ENCODE results near the gene CLEC17A. TPM values are rescaled to one million over a fixed set of nuclear protein-coding genes. Genes with fewer than 3 reads are reported as not detected.

CLEC17A gene
- total RNA-seq, 4 donors from 2014 or later: 0.41 to 4.9 TPM; not detected in 2

Small RNAs within 50 kb of the gene (small RNA-seq; reads per million reads assigned to genes)
- gene AC022149.2 (0 reads per million in 4 donors), gene RN7SL842P (0 reads per million in 4 donors)

Other genes with a start within 250 kb of the CLEC17A start
- gene ADGRE5, start 201.6 kb upstream of the CLEC17A start, total RNA-seq: 100 to 1,000 TPM in 3 of 4 donors, 10 to 100 TPM in 1; 77.4 to 257 (median 136) TPM
- gene DDX39A, start 163.7 kb upstream of the CLEC17A start, total RNA-seq: 100 to 1,000 TPM in 3 of 4 donors, 10 to 100 TPM in 1; 66.4 to 286 (median 163) TPM
- gene PKN1, start 149.8 kb upstream of the CLEC17A start, total RNA-seq: 100 to 1,000 TPM in 1 of 4 donors, 10 to 100 TPM in 3; 29.1 to 129 (median 55.0) TPM
- gene PTGER1, start 107.7 kb upstream of the CLEC17A start, total RNA-seq: 1 to 10 TPM in 2 of 4 donors, not detected in 2; 1.1 to 1.2 TPM
- 100 to 1,000 TPM; 295 to 569 (median 362) TPM for gene GIPC1, start 87.0 kb upstream of the CLEC17A start, total RNA-seq
- gene DNAJB1, start 64.7 kb upstream of the CLEC17A start, total RNA-seq: 100 to 1,000 TPM in 2 of 4 donors, 10 to 100 TPM in 2; 20.3 to 111 (median 93.8) TPM
- gene TECR, start 53.5 kb upstream of the CLEC17A start, total RNA-seq: 100 to 1,000 TPM in 1 of 4 donors, 10 to 100 TPM in 3; 36.6 to 145 (median 69.3) TPM
- gene NDUFB7, start 11.0 kb upstream of the CLEC17A start, total RNA-seq: 100 to 1,000 TPM; 380 to 710 (median 454) TPM
- not detected for gene ADGRE3, start 91.8 kb downstream of the CLEC17A start, total RNA-seq
- gene ZNF333, start 107.0 kb downstream of the CLEC17A start, total RNA-seq: 10 to 100 TPM; 10.1 to 31.4 (median 16.1) TPM
- gene ADGRE2, start 195.5 kb downstream of the CLEC17A start, total RNA-seq: 1 to 10 TPM in 3 of 4 donors, under 1 TPM in 1; 1.00 to 3.3 (median 1.8) TPM